ENCODE measurements around the gene NAA80.

Gene NAA80

DNA sequence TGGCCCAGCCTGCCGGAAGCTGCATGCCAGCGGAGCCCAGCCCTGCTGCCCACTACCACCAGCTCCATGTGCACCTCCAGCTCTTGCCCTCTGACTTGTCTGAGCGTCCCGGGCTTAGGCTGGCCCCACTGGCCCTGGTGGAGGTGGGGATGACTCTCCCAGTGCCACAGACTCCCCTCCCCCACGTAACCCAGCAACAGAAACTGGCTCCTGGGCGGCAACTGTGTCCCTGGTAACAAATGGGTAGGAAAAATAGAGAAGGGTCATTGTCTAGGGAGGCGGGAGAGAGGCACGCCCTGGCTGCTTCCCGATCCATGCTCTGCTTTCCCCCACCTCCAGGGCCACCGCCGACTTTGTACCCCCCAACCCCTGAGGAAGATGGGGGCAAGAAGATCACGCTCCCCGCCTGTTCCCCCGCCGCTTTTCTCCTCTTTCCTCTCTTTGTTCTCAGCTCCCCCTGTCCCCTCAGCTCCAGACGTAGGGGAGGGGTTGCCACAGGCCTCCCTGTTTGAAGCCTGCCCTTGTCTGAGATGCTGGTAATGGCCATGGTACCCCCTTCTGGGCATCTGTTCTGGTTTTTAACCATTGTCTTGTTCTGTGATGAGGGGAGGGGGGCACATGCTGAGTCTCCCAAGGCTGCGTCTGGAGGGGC is 41.0 kb downstream of the NAA80 start:
- no peak for DNase-seq (ENCODE audit: low spot score)

DNA sequence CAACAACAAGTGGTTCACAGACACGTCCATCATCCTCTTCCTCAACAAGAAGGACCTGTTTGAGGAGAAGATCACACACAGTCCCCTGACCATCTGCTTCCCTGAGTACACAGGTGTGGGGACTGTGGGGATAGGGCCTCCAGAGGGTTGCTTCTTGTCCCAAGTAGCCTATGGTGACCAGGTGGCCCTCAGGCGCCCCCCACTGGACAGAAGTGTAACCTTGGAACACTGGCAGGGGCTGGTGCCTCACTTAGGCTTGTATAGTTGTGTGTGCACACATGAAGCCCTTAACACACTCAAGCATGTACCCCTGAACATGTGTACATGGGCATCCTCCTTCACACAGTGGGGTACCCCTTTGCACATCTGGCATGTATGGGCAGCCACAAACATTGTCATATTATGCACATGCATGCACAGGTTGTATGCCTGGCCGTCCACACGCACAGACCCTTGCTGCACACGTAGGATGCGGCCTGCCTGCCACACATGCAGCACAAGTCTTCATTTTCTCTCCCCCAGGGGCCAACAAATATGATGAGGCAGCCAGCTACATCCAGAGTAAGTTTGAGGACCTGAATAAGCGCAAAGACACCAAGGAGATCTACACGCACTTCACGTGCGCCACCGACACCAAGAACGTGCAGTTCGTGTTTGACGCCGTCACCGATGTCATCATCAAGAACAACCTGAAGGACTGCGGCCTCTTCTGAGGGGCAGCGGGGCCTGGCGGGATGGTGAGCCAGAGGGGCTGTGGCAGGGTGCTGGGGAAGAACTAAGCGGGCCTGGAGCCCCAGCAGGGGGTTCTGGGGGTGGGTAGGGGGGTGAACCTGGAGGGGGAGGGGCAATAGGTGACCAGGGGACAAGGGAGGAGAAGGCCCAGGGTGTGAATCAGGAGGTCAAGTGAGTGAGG is 42.0 kb downstream of the NAA80 start:
- peak; percentile 31 for DNase-seq (ENCODE audit: low spot score)

GRCh38 chr3:50255251-50255615 is 44.0 kb downstream of the NAA80 start:
- no peak for DNase-seq (ENCODE audit: low spot score)

DNA sequence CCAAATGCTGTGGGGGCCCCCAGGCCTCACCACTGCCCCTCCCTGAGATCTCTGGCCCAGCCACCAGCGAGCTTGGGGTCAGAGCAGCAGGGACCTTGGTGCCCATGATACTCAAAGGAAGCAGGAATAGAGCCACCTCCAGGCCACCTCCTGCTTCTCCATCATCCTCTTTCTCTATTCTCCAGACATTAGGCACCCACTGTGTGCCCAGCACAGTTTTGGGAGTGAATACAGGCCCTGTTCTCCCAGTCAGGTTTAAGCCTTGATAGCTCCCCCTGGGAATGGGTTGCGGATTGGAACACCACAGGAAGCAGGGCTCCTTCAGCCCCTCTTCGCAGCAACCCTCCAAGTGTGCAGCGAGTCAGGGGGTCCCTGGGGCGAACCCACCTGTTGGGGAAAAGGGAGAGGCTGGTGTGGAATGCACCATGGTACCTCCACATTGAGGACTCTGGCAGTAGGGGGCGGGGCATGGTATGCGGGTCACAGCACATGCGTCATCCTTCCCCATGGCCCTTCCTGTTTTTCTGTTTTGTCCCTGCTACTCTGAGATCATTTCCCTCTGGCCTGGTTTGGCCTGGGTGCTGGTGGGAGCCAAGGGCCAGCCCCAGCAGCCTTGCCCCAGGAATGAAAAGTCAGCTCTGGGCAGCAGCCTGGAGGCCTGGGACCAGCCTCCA is 44.5 kb downstream of the NAA80 start:
- no peak for DNase-seq (ENCODE audit: low spot score)

DNA sequence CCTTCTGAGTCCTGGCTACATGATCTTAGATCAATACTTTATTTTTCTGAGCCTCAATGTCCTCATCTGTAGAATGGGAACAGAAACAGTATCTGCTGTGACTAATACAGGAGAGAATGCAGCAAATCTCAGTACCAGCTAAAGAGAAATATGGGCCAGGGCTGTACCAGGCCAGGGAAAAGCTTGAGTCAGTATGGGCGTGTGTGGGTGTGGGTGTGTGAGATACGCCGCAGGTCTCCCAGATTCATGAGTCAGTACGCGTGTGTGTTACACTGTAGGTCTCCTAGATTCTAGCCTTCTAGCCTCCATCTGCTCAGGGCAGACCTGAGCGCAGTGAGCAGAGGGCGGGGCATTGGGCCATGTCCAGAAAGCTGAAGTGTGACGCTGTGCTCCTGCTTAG is 48.0 kb downstream of the NAA80 start:
- peak; percentile 36 for DNase-seq (ENCODE audit: low spot score)

- DNase-seq (ENCODE audit: low spot score), result no peak
These were observed 48.7 kb downstream of the NAA80 start for GRCh38 chr3:50250514-50250913.

DNA sequence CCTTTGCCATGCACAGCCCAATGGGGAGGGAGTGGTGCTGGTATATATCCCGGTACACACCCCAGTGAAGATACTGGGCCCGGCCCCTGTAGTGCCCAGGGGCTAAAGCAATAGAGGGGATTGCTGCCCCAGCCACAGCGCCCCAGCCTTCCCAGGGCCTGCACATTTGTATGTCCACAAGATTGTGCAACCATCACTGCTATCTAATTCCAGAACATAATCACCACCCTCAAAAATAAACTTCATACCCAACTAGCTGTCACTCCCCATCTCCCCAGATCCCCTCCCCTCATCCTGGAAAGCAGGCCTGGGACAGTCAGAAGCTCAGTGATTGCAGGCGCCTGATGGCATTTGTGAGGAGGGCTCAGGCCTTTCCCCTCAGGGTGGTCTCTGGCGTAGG is 49.7 kb downstream of the NAA80 start:
- no peak for DNase-seq (ENCODE audit: low spot score)

- no peak for DNase-seq (ENCODE audit: low spot score)
These were observed 50.8 kb downstream of the NAA80 start for GRCh38 chr3:50248387-50248786.

DNA sequence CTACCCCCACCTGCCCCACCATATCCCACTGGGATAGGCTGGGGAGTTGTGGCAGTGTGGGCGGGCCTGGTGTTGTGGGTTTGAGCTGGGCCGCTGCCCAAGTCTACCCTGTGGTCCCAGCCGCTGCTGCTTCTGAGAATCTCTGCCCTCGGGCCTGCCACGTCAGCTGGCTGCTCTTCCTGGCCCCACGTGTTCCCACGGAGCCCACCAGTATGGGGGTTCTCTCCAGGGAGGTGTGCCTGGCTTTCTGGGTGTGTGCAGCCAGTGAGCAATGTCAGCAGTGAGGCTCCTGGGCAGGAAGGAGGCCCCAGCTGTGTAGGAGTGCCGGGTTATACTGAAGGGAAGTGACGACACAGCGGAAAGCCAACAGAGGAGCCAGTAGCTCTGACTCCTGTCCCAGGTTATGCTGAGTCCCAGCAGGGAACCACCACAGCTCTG is 52.7 kb downstream of the NAA80 start:
- DNase-seq (ENCODE audit: low spot score), result peak; percentile 90
